Measurements from ENCODE around the gene ZNF326. TPM values are rescaled to one million over a fixed set of nuclear protein-coding genes. Genes with fewer than 3 reads are reported as not detected.

Gene ZNF326
- total RNA-seq, 1 experiment from 2014 or later = 39.0 TPM

DNA sequence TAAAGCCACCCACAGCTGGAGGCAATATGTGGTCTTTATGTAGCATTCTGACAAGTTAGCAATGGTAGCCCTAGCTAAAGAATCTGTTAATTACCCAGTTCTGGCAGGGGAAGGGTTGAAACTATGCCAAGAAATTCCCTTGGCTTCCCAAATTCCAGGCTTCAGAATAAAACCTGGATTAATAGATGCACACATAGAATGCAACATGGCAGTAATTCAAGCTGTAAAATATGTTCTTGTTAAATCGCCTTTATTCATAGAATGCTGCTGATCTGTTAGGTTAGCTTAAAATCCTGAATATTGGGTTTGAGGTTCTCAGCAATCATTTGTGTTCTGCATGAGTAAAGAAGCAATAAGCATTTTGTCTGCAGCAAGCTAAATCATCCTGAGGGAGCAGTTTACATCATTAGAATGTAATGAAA is 80.1 kb downstream of the ZNF326 start:
- H2BK15ac ChIP-seq (ENCODE audit: low read depth, low read length) = no peak overlapping the region
- Mint-ChIP-seq H3K9me3 (no peaks in the 10 kb centered on the region), H3K36me3 (ENCODE audit: insufficient read depth in 1 of 3, low read depth in 3 of 3) (no peaks in the 10 kb centered on the region), H3K4me3 (no peak overlapping the region), H3K27me3 (ENCODE audit: low read depth) (no peaks in the 10 kb centered on the region; the same call in 1 of the 2 replicates), H3K4me1 (peaks cover 0 to 3% of the 10 kb centered on the region in 2 experiments; a peak in 2 of 4 replicates), H3K27ac (no peak overlapping the region)
- H3K4me1 ChIP-seq (ENCODE audit: insufficient read depth, low read length) = no peaks in the 10 kb centered on the region
- TF ChIP-seq, protein P1, sequence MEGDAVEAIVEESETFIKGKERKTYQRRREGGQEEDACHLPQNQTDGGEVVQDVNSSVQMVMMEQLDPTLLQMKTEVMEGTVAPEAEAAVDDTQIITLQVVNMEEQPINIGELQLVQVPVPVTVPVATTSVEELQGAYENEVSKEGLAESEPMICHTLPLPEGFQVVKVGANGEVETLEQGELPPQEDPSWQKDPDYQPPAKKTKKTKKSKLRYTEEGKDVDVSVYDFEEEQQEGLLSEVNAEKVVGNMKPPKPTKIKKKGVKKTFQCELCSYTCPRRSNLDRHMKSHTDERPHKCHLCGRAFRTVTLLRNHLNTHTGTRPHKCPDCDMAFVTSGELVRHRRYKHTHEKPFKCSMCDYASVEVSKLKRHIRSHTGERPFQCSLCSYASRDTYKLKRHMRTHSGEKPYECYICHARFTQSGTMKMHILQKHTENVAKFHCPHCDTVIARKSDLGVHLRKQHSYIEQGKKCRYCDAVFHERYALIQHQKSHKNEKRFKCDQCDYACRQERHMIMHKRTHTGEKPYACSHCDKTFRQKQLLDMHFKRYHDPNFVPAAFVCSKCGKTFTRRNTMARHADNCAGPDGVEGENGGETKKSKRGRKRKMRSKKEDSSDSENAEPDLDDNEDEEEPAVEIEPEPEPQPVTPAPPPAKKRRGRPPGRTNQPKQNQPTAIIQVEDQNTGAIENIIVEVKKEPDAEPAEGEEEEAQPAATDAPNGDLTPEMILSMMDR (conservative IDR thresholded peaks at IDR 0.05) = no peak
- no peaks in the 10 kb centered on the region for H3K9me3 ChIP-seq (ENCODE audit: control insufficient read depth, low read depth, low read length)
- no peak overlapping the region for H2BK5ac ChIP-seq (ENCODE audit: insufficient read length, low read length)
- no peak overlapping the region for H2BK12ac ChIP-seq (ENCODE audit: insufficient read length, low read depth, low read length)
- no peak overlapping the region for H4K5ac ChIP-seq (ENCODE audit: insufficient read length, low read depth, low read length)
- H2BK20ac ChIP-seq (ENCODE audit: low read depth, low read length, poor library complexity, severe bottlenecking) = no peak overlapping the region
- no peak overlapping the region for H4K8ac ChIP-seq (replicated peaks; ENCODE audit: insufficient read length, low read depth, low read length)
- no CpG with 5 or more reads among the region's 1 CpG for WGBS (ENCODE audit: extremely low coverage, insufficient read length, low lambda C conversion rate)
- no peaks in the 10 kb centered on the region for H3K79me2 ChIP-seq (ENCODE audit: insufficient read depth, low read length)
- H3K27me3 ChIP-seq (ENCODE audit: insufficient read depth, low read length) = no peaks in the 10 kb centered on the region
- no peak overlapping the region for H2AFZ ChIP-seq (ENCODE audit: low read length)
- DNase-seq = no peak
- H4K91ac ChIP-seq (ENCODE audit: insufficient read length, low read depth, low read length) = no peak overlapping the region
- H3K56ac ChIP-seq (ENCODE audit: insufficient read length, low read depth, low read length) = no peak overlapping the region
- no peak overlapping the region for H3K4me2 ChIP-seq (ENCODE audit: insufficient read depth, insufficient read length, low read length)
- H3K18ac ChIP-seq (ENCODE audit: insufficient read length, low read depth, low read length) = no peak overlapping the region
- no peaks in the 10 kb centered on the region for H3K79me1 ChIP-seq (ENCODE audit: insufficient read depth, low read depth, low read length, poor library complexity, severe bottlenecking)
- no peak overlapping the region for H3K27ac ChIP-seq (ENCODE audit: insufficient read length, low read depth, low read length)
- H2BK120ac ChIP-seq (ENCODE audit: low read depth, low read length, poor library complexity, severe bottlenecking) = no peak overlapping the region
- no peak overlapping the region for H3K4ac ChIP-seq (ENCODE audit: low read depth, low read length)
- H3K23me2 ChIP-seq (ENCODE audit: insufficient read length, low read depth, low read length, poor library complexity, severe bottlenecking) = no peaks in the 10 kb centered on the region
- no peak overlapping the region for H3K14ac ChIP-seq (ENCODE audit: insufficient read depth, low read length)
- no peak overlapping the region for H2AK5ac ChIP-seq (ENCODE audit: insufficient read length, low read length)
- no peaks in the 10 kb centered on the region for H4K20me1 ChIP-seq (ENCODE audit: control insufficient read depth, insufficient read depth, insufficient read length)
- H3K23ac ChIP-seq (ENCODE audit: insufficient read length, low read depth, low read length) = no peak overlapping the region
- H3T11ph ChIP-seq (ENCODE audit: low read length) = no peak overlapping the region
- no peak overlapping the region for H3K9ac ChIP-seq (ENCODE audit: extremely low read depth, insufficient read length, low read length)

Data from H9 (cell line).